GM12878 (cell line): ENCODE measurements around the gene HTT-AS. TPM values are rescaled to one million over a fixed set of nuclear protein-coding genes. Genes with fewer than 3 reads are reported as not detected.
A peak's percentile ranks its signal among the peaks of the same experiment; 100 is the strongest.

Experiments
- BHLHE40 ChIP-seq, 2 experiments: fragments of 450-650 bp in 1 of 2; IDR thresholded peaks; 2 replicates each; pipeline ENCODE4 v1.6.1; 2011 to 2017; ENCODE audit warnings: low read depth in 2 of 2, borderline replicate concordance in 1 of 2, improper control_type of control experiment in 1 of 2, low read length in 1 of 2, mild to moderate bottlenecking in 1 of 2
- CEBPB ChIP-seq, 2 experiments: fragments of 150-350 bp in 1 of 2; IDR thresholded peaks; 2 replicates each; pipeline ENCODE4 v1.6.1; 2012 to 2014; ENCODE audit warnings: low read depth in 2 of 2, low read length in 2 of 2, borderline replicate concordance in 1 of 2, inconsistent platforms in 1 of 2
- ESRRA ChIP-seq: IDR thresholded peaks from 2 replicates; pipeline ENCODE4 v1.6.1; 2012; ENCODE audit warnings: mild to moderate bottlenecking, low read length, improper control_type of control experiment
- FOS ChIP-seq: IDR thresholded peaks from 3 replicates; pipeline ENCODE4 v1.6.1; 2011; ENCODE audit warnings: borderline replicate concordance; ENCODE audit not compliant: insufficient read length; ENCODE audit errors: extremely low read depth
- HCFC1 ChIP-seq: fragments of 150-350 bp; IDR thresholded peaks from 2 replicates; pipeline ENCODE4 v1.6.1; 2014; ENCODE audit warnings: low read length
- MTA3 ChIP-seq: IDR thresholded peaks from 2 replicates; pipeline ENCODE4 v1.6.1; 2012; ENCODE audit warnings: low read length, inconsistent platforms, borderline replicate concordance
- MYB ChIP-seq: fragments of 150-350 bp; IDR thresholded peaks from 2 replicates; pipeline ENCODE4 v1.6.1; 2014; ENCODE audit warnings: mild to moderate bottlenecking, low read depth, low read length, borderline replicate concordance
- NFYA ChIP-seq: IDR thresholded peaks from 2 replicates; pipeline ENCODE4 v1.6.1; 2011; ENCODE audit warnings: low read depth, mild to moderate bottlenecking, low read length, improper control_type of control experiment, borderline replicate concordance
- NR2C1 ChIP-seq: fragments of 450-650 bp; IDR thresholded peaks from 2 replicates; pipeline ENCODE4 v1.6.1; 2017; ENCODE audit warnings: antibody characterized with exemption, mild to moderate bottlenecking, moderate library complexity
- NR2F1 ChIP-seq: fragments of 450-650 bp; conservative IDR thresholded peaks from 2 replicates; pipeline ENCODE4 v1.6.1; 2017; ENCODE audit warnings: mild to moderate bottlenecking
- POLR2AphosphoS2 ChIP-seq: IDR thresholded peaks from 2 replicates; pipeline ENCODE4 v1.6.1; 2011; ENCODE audit warnings: low read depth, mild to moderate bottlenecking, low read length, improper control_type of control experiment, moderate library complexity
- SMC3 ChIP-seq: IDR thresholded peaks from 2 replicates; pipeline ENCODE4 v1.6.1; 2011; ENCODE audit warnings: low read length, improper control_type of control experiment, borderline replicate concordance
- SP1 ChIP-seq: IDR thresholded peaks from one replicate; pipeline ENCODE4 v1.6.1; 2011; ENCODE audit warnings: low read depth, low read length
- ZNF24 ChIP-seq: fragments of 450-650 bp; IDR thresholded peaks from 2 replicates; pipeline ENCODE4 v1.6.1; 2017; ENCODE audit warnings: antibody characterized with exemption, mild to moderate bottlenecking
- polyA plus RNA-seq, 11 experiments: library from polyadenylated mRNA; depleted of rRNA in 4 of 11; unstranded in 6 of 11; stranded (reverse) in 5 of 11; fragments of >200 nt; fragmentation: Nextera tagmentation in 4 of 11; fragmentation: Illumina TruSeq in 1 of 11; extraction: Ambion mirVana in 4 of 11; extraction: Trizol in 1 of 11; gene quantifications; 1 replicate in 1 of 11; 2 replicates in 10 of 11; pipeline versions ENCODE4 v1.2.1 to v1.2.3, GENCODE V29; 2011 to 2016; ENCODE audit warnings: inconsistent platforms in 2 of 11, missing spikeins in 2 of 11, low read depth in 1 of 11
- total RNA-seq, 4 experiments: library from RNA; depleted of rRNA in 3 of 4; stranded (reverse); fragments of >200 nt in 3 of 4; fragmentation: Illumina TruSeq in 1 of 4; extraction: Trizol in 1 of 4; gene quantifications; 2 replicates each; pipeline versions ENCODE4 v1.2.1 to v1.2.3, GENCODE V29; 2013 to 2021
- TF ChIP-seq, protein P1 (sequence below): fragments of 450-650 bp; IDR thresholded peaks from 2 replicates; pipeline ENCODE4 v1.6.1; 2017; ENCODE audit warnings: mild to moderate bottlenecking, low read depth, inconsistent platforms; ENCODE audit not compliant: poor library complexity, severe bottlenecking
- TF ChIP-seq, protein P2 (sequence below): IDR thresholded peaks from 2 replicates; pipeline ENCODE4 v1.6.1; 2011; ENCODE audit warnings: low read depth, mild to moderate bottlenecking, low read length, moderate library complexity, borderline replicate concordance; ENCODE audit errors: extremely low read depth
- TF ChIP-seq, protein P3 (sequence below): IDR thresholded peaks from 2 replicates; pipeline ENCODE4 v1.6.1; 2012; ENCODE audit warnings: mild to moderate bottlenecking, low read depth, low read length
- TF ChIP-seq, protein P4 (sequence below): IDR thresholded peaks from 2 replicates; pipeline ENCODE4 v1.6.1; 2011; ENCODE audit warnings: mild to moderate bottlenecking, low read depth, low read length, moderate library complexity; ENCODE audit not compliant: insufficient replicate concordance
- TF ChIP-seq, protein P5 (sequence below): fragments of 450-650 bp; IDR thresholded peaks from 2 replicates; pipeline ENCODE4 v1.6.1; 2017; ENCODE audit warnings: antibody characterized with exemption, mild to moderate bottlenecking, moderate library complexity

HTT-AS gene
- total and polyA plus RNA-seq, 10 of the 15 experiments (the other 5 are each of a cell fraction or from before 2014, with no cell fraction given) = not detected

DNA sequence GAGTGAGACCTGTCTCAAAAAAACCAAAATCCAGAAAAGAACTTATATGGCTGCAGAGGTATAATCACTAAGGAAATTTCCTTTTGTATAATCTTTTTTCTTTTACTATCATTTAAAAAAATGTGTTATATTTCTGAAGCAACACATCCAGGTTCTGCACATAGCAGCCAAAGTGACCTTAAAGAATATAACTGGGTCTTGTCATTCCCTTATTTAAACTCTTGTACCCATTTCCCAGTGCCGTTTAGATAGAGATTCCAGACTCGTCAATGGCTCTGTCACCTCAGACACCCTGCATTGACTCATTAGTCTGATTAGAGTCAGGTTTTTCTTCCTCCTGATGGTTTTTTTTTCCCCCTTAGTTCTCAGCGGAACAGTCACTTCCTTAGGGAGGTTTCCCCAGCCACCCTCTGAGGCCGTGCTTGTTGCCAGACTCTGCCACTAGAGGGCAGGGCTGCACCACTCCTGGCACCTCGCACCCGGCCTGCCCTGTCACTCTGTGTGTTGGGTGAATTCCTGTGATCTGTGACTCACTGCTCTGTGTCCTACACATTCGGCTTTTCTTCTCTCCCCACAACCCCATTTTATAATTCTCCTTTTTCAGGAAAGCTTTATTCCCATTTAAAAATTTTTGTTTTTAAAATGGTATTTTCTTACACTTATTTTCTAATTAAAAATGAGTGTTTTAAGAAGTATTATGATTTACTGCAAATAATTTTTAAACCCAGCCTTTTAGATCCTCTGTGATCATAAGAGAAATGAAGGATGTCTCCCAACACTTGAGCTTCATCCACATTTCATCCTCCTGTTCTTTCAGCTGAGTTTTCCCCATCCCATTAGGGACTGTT, 32.2 kb upstream of the HTT-AS start (continued):
- TF ChIP-seq CEBPB (IDR thresholded peaks at IDR 0.05; ENCODE audit: borderline replicate concordance in 1 of 2, low read depth in 2 of 2, low read length in 2 of 2) (no peak), ESRRA (no peak), SP1 (no peak), ZNF24 (no peak), NR2C1 (no peak), FOS (no peak), SMC3 (peak; percentile 82), BHLHE40 (IDR thresholded peaks at IDR 0.05; ENCODE audit: borderline replicate concordance in 1 of 2, low read depth in 2 of 2, low read length in 1 of 2) (peak; percentile 32 to 62; a peak in 2 of 4 replicates), NR2F1 (no peak), NFYA (no peak), POLR2AphosphoS2 (no peak), HCFC1 (no peak), MYB (no peak), MTA3 (no peak)
- TF ChIP-seq, protein P1, sequence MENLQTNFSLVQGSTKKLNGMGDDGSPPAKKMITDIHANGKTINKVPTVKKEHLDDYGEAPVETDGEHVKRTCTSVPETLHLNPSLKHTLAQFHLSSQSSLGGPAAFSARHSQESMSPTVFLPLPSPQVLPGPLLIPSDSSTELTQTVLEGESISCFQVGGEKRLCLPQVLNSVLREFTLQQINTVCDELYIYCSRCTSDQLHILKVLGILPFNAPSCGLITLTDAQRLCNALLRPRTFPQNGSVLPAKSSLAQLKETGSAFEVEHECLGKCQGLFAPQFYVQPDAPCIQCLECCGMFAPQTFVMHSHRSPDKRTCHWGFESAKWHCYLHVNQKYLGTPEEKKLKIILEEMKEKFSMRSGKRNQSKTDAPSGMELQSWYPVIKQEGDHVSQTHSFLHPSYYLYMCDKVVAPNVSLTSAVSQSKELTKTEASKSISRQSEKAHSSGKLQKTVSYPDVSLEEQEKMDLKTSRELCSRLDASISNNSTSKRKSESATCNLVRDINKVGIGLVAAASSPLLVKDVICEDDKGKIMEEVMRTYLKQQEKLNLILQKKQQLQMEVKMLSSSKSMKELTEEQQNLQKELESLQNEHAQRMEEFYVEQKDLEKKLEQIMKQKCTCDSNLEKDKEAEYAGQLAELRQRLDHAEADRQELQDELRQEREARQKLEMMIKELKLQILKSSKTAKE = no peak
- TF ChIP-seq, protein P2, sequence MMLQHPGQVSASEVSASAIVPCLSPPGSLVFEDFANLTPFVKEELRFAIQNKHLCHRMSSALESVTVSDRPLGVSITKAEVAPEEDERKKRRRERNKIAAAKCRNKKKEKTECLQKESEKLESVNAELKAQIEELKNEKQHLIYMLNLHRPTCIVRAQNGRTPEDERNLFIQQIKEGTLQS = no peak
- TF ChIP-seq, protein P3, sequence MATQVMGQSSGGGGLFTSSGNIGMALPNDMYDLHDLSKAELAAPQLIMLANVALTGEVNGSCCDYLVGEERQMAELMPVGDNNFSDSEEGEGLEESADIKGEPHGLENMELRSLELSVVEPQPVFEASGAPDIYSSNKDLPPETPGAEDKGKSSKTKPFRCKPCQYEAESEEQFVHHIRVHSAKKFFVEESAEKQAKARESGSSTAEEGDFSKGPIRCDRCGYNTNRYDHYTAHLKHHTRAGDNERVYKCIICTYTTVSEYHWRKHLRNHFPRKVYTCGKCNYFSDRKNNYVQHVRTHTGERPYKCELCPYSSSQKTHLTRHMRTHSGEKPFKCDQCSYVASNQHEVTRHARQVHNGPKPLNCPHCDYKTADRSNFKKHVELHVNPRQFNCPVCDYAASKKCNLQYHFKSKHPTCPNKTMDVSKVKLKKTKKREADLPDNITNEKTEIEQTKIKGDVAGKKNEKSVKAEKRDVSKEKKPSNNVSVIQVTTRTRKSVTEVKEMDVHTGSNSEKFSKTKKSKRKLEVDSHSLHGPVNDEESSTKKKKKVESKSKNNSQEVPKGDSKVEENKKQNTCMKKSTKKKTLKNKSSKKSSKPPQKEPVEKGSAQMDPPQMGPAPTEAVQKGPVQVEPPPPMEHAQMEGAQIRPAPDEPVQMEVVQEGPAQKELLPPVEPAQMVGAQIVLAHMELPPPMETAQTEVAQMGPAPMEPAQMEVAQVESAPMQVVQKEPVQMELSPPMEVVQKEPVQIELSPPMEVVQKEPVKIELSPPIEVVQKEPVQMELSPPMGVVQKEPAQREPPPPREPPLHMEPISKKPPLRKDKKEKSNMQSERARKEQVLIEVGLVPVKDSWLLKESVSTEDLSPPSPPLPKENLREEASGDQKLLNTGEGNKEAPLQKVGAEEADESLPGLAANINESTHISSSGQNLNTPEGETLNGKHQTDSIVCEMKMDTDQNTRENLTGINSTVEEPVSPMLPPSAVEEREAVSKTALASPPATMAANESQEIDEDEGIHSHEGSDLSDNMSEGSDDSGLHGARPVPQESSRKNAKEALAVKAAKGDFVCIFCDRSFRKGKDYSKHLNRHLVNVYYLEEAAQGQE = no peak
- TF ChIP-seq, protein P4, sequence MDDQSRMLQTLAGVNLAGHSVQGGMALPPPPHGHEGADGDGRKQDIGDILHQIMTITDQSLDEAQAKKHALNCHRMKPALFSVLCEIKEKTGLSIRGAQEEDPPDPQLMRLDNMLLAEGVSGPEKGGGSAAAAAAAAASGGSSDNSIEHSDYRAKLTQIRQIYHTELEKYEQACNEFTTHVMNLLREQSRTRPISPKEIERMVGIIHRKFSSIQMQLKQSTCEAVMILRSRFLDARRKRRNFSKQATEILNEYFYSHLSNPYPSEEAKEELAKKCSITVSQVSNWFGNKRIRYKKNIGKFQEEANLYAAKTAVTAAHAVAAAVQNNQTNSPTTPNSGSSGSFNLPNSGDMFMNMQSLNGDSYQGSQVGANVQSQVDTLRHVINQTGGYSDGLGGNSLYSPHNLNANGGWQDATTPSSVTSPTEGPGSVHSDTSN = peak; percentile 82
- TF ChIP-seq, protein P5, sequence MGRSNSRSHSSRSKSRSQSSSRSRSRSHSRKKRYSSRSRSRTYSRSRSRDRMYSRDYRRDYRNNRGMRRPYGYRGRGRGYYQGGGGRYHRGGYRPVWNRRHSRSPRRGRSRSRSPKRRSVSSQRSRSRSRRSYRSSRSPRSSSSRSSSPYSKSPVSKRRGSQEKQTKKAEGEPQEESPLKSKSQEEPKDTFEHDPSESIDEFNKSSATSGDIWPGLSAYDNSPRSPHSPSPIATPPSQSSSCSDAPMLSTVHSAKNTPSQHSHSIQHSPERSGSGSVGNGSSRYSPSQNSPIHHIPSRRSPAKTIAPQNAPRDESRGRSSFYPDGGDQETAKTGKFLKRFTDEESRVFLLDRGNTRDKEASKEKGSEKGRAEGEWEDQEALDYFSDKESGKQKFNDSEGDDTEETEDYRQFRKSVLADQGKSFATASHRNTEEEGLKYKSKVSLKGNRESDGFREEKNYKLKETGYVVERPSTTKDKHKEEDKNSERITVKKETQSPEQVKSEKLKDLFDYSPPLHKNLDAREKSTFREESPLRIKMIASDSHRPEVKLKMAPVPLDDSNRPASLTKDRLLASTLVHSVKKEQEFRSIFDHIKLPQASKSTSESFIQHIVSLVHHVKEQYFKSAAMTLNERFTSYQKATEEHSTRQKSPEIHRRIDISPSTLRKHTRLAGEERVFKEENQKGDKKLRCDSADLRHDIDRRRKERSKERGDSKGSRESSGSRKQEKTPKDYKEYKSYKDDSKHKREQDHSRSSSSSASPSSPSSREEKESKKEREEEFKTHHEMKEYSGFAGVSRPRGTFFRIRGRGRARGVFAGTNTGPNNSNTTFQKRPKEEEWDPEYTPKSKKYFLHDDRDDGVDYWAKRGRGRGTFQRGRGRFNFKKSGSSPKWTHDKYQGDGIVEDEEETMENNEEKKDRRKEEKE = no peak
